Measurements from ENCODE around the gene PRRT2.

The PRRT2 gene

GRCh38 chr16:29863669-29863984 is 51.6 kb downstream of the PRRT2 start:
- no peak for DNase-seq

- DNase-seq, result no peak
These were observed 52.2 kb downstream of the PRRT2 start for GRCh38 chr16:29864205-29864604.
